HFFc6 (cell line): ENCODE measurements around the gene GID8. TPM values are rescaled to one million over a fixed set of nuclear protein-coding genes. Genes with fewer than 3 reads are reported as not detected.
A peak's percentile ranks its signal among the peaks of the same experiment; 100 is the strongest.

Experiments used
- DNase-seq: peaks from one replicate; pipeline ENCODE4 v3.0.0-alpha.2; 2018
- H3K27ac Mint-ChIP-seq: 2 replicates; pipeline ENCODE4 v1.8.0; 2020; ENCODE audit warnings: mild to moderate bottlenecking, mixed read lengths
- H3K27me3 Mint-ChIP-seq: 2 replicates; pipeline ENCODE4 v1.8.0; 2021; ENCODE audit warnings: mild to moderate bottlenecking, moderate library complexity, mixed read lengths; ENCODE audit not compliant: insufficient read depth
- H3K36me3 Mint-ChIP-seq: 2 replicates; pipeline ENCODE4 v1.8.0; 2021; ENCODE audit warnings: low read depth, mixed read lengths
- H3K4me1 Mint-ChIP-seq: 2 replicates; pipeline ENCODE4 v1.8.0; 2020; ENCODE audit warnings: low read depth, mixed read lengths
- H3K4me3 Mint-ChIP-seq: 2 replicates; pipeline ENCODE4 v1.8.0; 2020; ENCODE audit warnings: mild to moderate bottlenecking, moderate library complexity, mixed read lengths
- H3K9me3 Mint-ChIP-seq: 2 replicates; pipeline ENCODE4 v1.8.0; 2020; ENCODE audit warnings: mild to moderate bottlenecking, mixed read lengths
- CTCF ChIP-seq: fragments of 200-600 bp; sonication (generic); IDR thresholded peaks from 2 replicates; pipeline ENCODE4 v1.5.0; 2021; ENCODE audit warnings: antibody characterized with exemption, mild to moderate bottlenecking
- total RNA-seq, 6 experiments: library from RNA; stranded (reverse); fragmentation: NEBNext Ultra II Directional; extraction: Animal tissue kit (Norgen Biotek cat#: 25700); gene quantifications; 2 replicates in 1 of 6; 3 replicates in 5 of 6; pipeline ENCODE4 v1.2.3, GENCODE V29; 2021

The GID8 gene
- total RNA-seq, 6 experiments from 2014 or later = 19.1 to 26.9 (median 22.6) TPM

GRCh38 chr20:62924442-62925075 is 13.4 kb upstream of the GID8 start:
- H3K4me1 Mint-ChIP-seq = peaks cover 71% of the 10 kb centered on the region
- H3K4me3 Mint-ChIP-seq = peak overlapping the region; percentile 96
- TF ChIP-seq CTCF = no peak
- H3K9me3 Mint-ChIP-seq = no peaks in the 10 kb centered on the region
- no peaks in the 10 kb centered on the region; the same call in 1 of the 2 replicates for H3K27me3 Mint-ChIP-seq
- DNase-seq = peak; percentile 22
- no peaks in the 10 kb centered on the region; the same call in 1 of the 2 replicates for H3K36me3 Mint-ChIP-seq
- H3K27ac Mint-ChIP-seq = peak overlapping the region; percentile 92

GRCh38 chr20:62925076-62925419 is 12.9 kb upstream of the GID8 start:
- H3K36me3 Mint-ChIP-seq = no peaks in the 10 kb centered on the region; the same call in 1 of the 2 replicates
- peaks cover 71% of the 10 kb centered on the region for H3K4me1 Mint-ChIP-seq
- no peaks in the 10 kb centered on the region; the same call in 1 of the 2 replicates for H3K27me3 Mint-ChIP-seq
- TF ChIP-seq CTCF = no peak
- H3K4me3 Mint-ChIP-seq = peak overlapping the region; percentile 96
- H3K9me3 Mint-ChIP-seq = no peaks in the 10 kb centered on the region
- no peak for DNase-seq
- H3K27ac Mint-ChIP-seq = peak overlapping the region; percentile 92

GRCh38 chr20:62925420-62926228 is 12.3 kb upstream of the GID8 start:
- H3K9me3 Mint-ChIP-seq = no peaks in the 10 kb centered on the region
- H3K4me1 Mint-ChIP-seq = peaks cover 71% of the 10 kb centered on the region
- no peak for DNase-seq
- H3K4me3 Mint-ChIP-seq = peak overlapping the region; percentile 96
- no peak for TF ChIP-seq CTCF
- no peaks in the 10 kb centered on the region; the same call in 1 of the 2 replicates for H3K36me3 Mint-ChIP-seq
- peak overlapping the region; percentile 92 for H3K27ac Mint-ChIP-seq
- H3K27me3 Mint-ChIP-seq = no peaks in the 10 kb centered on the region; the same call in 1 of the 2 replicates

GRCh38 chr20:62926229-62927127 is 11.5 kb upstream of the GID8 start, which contains the start of gene DIDO1:
TSS of gene DIDO1 (minus strand) at chr20:62926505.
- Mint-ChIP-seq H3K4me1 (peaks cover 72% of the 10 kb centered on the region), H3K4me3 (peak within 1 kb of the TSS; percentile 96), H3K36me3 (no peaks in the 10 kb centered on the region; the same call in 1 of the 2 replicates), H3K27ac (peak within 1 kb of the TSS; percentile 92), H3K9me3 (no peaks in the 10 kb centered on the region), H3K27me3 (no peaks in the 10 kb centered on the region; the same call in 1 of the 2 replicates)
- peak; percentile 86 for TF ChIP-seq CTCF
- peak; percentile 60 for DNase-seq

- peak overlapping the region; percentile 78 for H3K27ac Mint-ChIP-seq
- H3K27me3 Mint-ChIP-seq = no peaks in the 10 kb centered on the region; the same call in 1 of the 2 replicates
- DNase-seq = no peak
- no peak for TF ChIP-seq CTCF
- H3K4me3 Mint-ChIP-seq = peak overlapping the region; percentile 91
- H3K36me3 Mint-ChIP-seq = no peaks in the 10 kb centered on the region; the same call in 1 of the 2 replicates
- no peaks in the 10 kb centered on the region for H3K9me3 Mint-ChIP-seq
- peaks cover 74% of the 10 kb centered on the region for H3K4me1 Mint-ChIP-seq
These were observed 10.7 kb upstream of the GID8 start for GRCh38 chr20:62927128-62927705.
